SK-N-SH (cell line): Measurements from ENCODE around the gene GRM8. TPM values are rescaled to one million over a fixed set of nuclear protein-coding genes. Genes with fewer than 3 reads are reported as not detected.

ENCODE experiments used
- CTCF ChIA-PET: fragments of 300-600, 350-600 bp; formaldehyde crosslinking; extraction: SDS; loops from one replicate; lab custom pipeline; 2021; lab: Yijun Ruan, JAX
- POLR2A ChIA-PET: fragments of 350-600 bp; sonication (Branson Sonifier 250); formaldehyde crosslinking; extraction: SDS; loops from one replicate; lab custom pipeline; 2020; ENCODE audit warnings: antibody characterized with exemption, inconsistent platforms; lab: Yijun Ruan, JAX
- DNase-seq: peaks from one replicate; pipeline ENCODE4 v3.0.0; 2012
- H2AFZ ChIP-seq: fragments of 200-600 bp; sonication (generic); 2 replicates; pipeline ENCODE4 v1.8.1; 2016; ENCODE audit warnings: antibody characterized with exemption, mild to moderate bottlenecking, low read depth
- H3F3A ChIP-seq: fragments of 200-600 bp; sonication (generic); replicated peaks from 2 replicates; pipeline ENCODE3; 2016; ENCODE audit warnings: antibody characterized with exemption, mild to moderate bottlenecking; ENCODE audit not compliant: insufficient read depth
- H3K27ac ChIP-seq, 2 experiments: fragments of 200-500 bp in 1 of 2; fragments of 200-600 bp in 1 of 2; sonication (Bioruptor generic) in 1 of 2; sonication (generic), shearing (Covaris generic) in 1 of 2; 2 replicates each; pipeline versions ENCODE4 v1.5.1 to v1.6.1; 2014 to 2016; ENCODE audit warnings: low read depth in 2 of 2, inconsistent platforms in 1 of 2, low read length in 1 of 2, mild to moderate bottlenecking in 1 of 2, mixed read lengths in 1 of 2
- H3K27me3 ChIP-seq: fragments of 200-600 bp; sonication (generic), shearing (Covaris generic); 2 replicates; pipeline ENCODE4 v1.6.1; 2016; ENCODE audit warnings: mixed run types; ENCODE audit not compliant: insufficient read depth
- H3K36me3 ChIP-seq, 2 experiments: fragments of 200-500 bp in 1 of 2; fragments of 200-600 bp in 1 of 2; sonication (Bioruptor generic) in 1 of 2; sonication (generic) in 1 of 2; replicated peaks in 1 of 2; 2 replicates each; pipeline versions ENCODE3 to v1.5.1; 2014 to 2016; ENCODE audit warnings: low read length in 1 of 2, mild to moderate bottlenecking in 1 of 2; ENCODE audit not compliant: insufficient read depth in 2 of 2, control insufficient read depth in 1 of 2
- H3K4me1 ChIP-seq, 2 experiments: fragments of 200-500 bp in 1 of 2; fragments of 200-600 bp in 1 of 2; sonication (Bioruptor generic) in 1 of 2; sonication (generic), shearing (Covaris generic) in 1 of 2; 2 replicates each; pipeline versions ENCODE4 v1.5.1 to v1.6.1; 2014 to 2016; ENCODE audit warnings: low read depth in 1 of 2, low read length in 1 of 2, mixed run types in 1 of 2; ENCODE audit not compliant: insufficient read depth in 2 of 2, control insufficient read depth in 1 of 2
- H3K4me2 ChIP-seq: fragments of 200-600 bp; sonication (generic), shearing (Covaris generic); 2 replicates; pipeline ENCODE4 v1.6.1; 2017; ENCODE audit warnings: mixed run types
- H3K4me3 ChIP-seq, 2 experiments: fragments of 200-500 bp in 1 of 2; fragments of 200-600 bp in 1 of 2; sonication (Bioruptor generic) in 1 of 2; sonication (generic), shearing (Covaris generic) in 1 of 2; 2 replicates each; pipeline versions ENCODE4 v1.5.1 to v1.8.1; 2014 to 2016; ENCODE audit warnings: low read depth in 2 of 2, inconsistent platforms in 1 of 2, low read length in 1 of 2, mild to moderate bottlenecking in 1 of 2, mixed read lengths in 1 of 2, moderate library complexity in 1 of 2
- H3K79me2 ChIP-seq: fragments of 200-600 bp; sonication (generic); 2 replicates; pipeline ENCODE4 v1.8.1; 2017; ENCODE audit warnings: mild to moderate bottlenecking; ENCODE audit not compliant: insufficient read depth
- H3K9ac ChIP-seq: fragments of 200-600 bp; sonication (generic); 2 replicates; pipeline ENCODE4 v1.6.1; 2017; ENCODE audit warnings: mixed run types
- H3K9me2 ChIP-seq: fragments of 200-600 bp; sonication (generic); 2 replicates; pipeline ENCODE4 v1.6.1; 2017; ENCODE audit warnings: mixed run types
- H3K9me3 ChIP-seq: fragments of 200-600 bp; sonication (generic); 2 replicates; pipeline ENCODE4 v1.6.1; 2017; ENCODE audit warnings: mixed run types, mild to moderate bottlenecking, moderate library complexity
- H4K20me1 ChIP-seq: fragments of 200-600 bp; sonication (generic); 2 replicates; pipeline ENCODE4 v1.6.1; 2017; ENCODE audit warnings: mild to moderate bottlenecking, mixed run types; ENCODE audit not compliant: insufficient read depth
- CHD2 ChIP-seq: fragments of 150-350 bp; IDR thresholded peaks from 2 replicates; pipeline ENCODE4 v1.6.1; 2018; ENCODE audit warnings: low read length; ENCODE audit not compliant: partially characterized antibody
- ELF1 ChIP-seq: IDR thresholded peaks from 2 replicates; pipeline ENCODE4 v1.4.0; 2012
- FOXJ3 ChIP-seq: sonication (generic); formaldehyde crosslinking; IDR thresholded peaks from 2 replicates; pipeline ENCODE4 v1.5.1; 2020; ENCODE audit warnings: mild to moderate bottlenecking, missing genetic modification reagents
- FOXM1 ChIP-seq: IDR thresholded peaks from 2 replicates; pipeline ENCODE4 v1.4.0; 2012; ENCODE audit warnings: low read depth, mild to moderate bottlenecking
- GABPA ChIP-seq: IDR thresholded peaks from 2 replicates; pipeline ENCODE4 v1.4.0; 2012; ENCODE audit warnings: low read depth, mild to moderate bottlenecking
- GATA2 ChIP-seq: sonication (generic); formaldehyde crosslinking; IDR thresholded peaks from 2 replicates; pipeline ENCODE4 v1.5.0; 2020; ENCODE audit warnings: mild to moderate bottlenecking, missing genetic modification reagents
- MEF2A ChIP-seq: IDR thresholded peaks from 2 replicates; pipeline ENCODE4 v1.4.0; 2012; ENCODE audit warnings: low read depth, borderline replicate concordance
- NFIC ChIP-seq: IDR thresholded peaks from 2 replicates; pipeline ENCODE4 v1.4.0; 2012; ENCODE audit warnings: borderline replicate concordance
- NRF1 ChIP-seq: IDR thresholded peaks from 2 replicates; pipeline ENCODE4 v1.6.1; 2012; ENCODE audit warnings: low read depth, mild to moderate bottlenecking, low read length
- POLR2AphosphoS5 ChIP-seq: IDR thresholded peaks from 2 replicates; pipeline ENCODE4 v1.6.1; 2012; ENCODE audit warnings: low read depth, low read length
- RCOR1 ChIP-seq: fragments of 150-350 bp; IDR thresholded peaks from 2 replicates; pipeline ENCODE4 v1.6.1; 2017; ENCODE audit warnings: antibody characterized with exemption, low read length
- RFX5 ChIP-seq: IDR thresholded peaks from 2 replicates; pipeline ENCODE4 v1.6.1; 2012; ENCODE audit warnings: mild to moderate bottlenecking, improper control_type of control experiment, low read length
- RXRA ChIP-seq: IDR thresholded peaks from 2 replicates; pipeline ENCODE4 v1.4.0; 2012; ENCODE audit warnings: low read depth, mild to moderate bottlenecking, borderline replicate concordance
- SMC3 ChIP-seq: IDR thresholded peaks from 2 replicates; pipeline ENCODE4 v1.6.1; 2012; ENCODE audit warnings: low read depth, low read length, improper control_type of control experiment
- TAF1 ChIP-seq: IDR thresholded peaks from 2 replicates; pipeline ENCODE4 v1.6.1; 2012; ENCODE audit warnings: low read depth, mild to moderate bottlenecking, low read length, moderate library complexity, borderline replicate concordance
- TCF12 ChIP-seq: IDR thresholded peaks from 2 replicates; pipeline ENCODE4 v1.4.0; 2012
- TEAD4 ChIP-seq: IDR thresholded peaks from 2 replicates; pipeline ENCODE4 v1.4.0; 2012; ENCODE audit warnings: mild to moderate bottlenecking, borderline replicate concordance; ENCODE audit not compliant: insufficient read depth
- YY1 ChIP-seq: IDR thresholded peaks from 2 replicates; pipeline ENCODE4 v1.4.0; 2012; ENCODE audit warnings: low read depth, mild to moderate bottlenecking
- WGBS: methylation state at CpG from one replicate; pipeline ENCODE4 v1.1.6; 2017; ENCODE audit warnings: low lambda C conversion rate; 5-methylcytosine and 5-hydroxymethylcytosine counted together
- polyA plus RNA-seq, 3 experiments: library from polyadenylated mRNA; depleted of rRNA; stranded (reverse); fragments of >200 nt; gene quantifications; 2 replicates each; pipeline ENCODE4 v1.2.3, GENCODE V29; 2012
- TF ChIP-seq, protein P1 (sequence below): IDR thresholded peaks from 2 replicates; pipeline ENCODE4; 2012
- TF ChIP-seq, protein P2 (sequence below): fragments of 150-350 bp; IDR thresholded peaks from 2 replicates; pipeline ENCODE4 v1.6.1; 2016; ENCODE audit warnings: mild to moderate bottlenecking, low read depth, low read length
- TF ChIP-seq, protein P3 (sequence below): fragments of 150-350 bp; IDR thresholded peaks from 2 replicates; pipeline ENCODE4 v1.6.1; 2017; ENCODE audit warnings: antibody characterized with exemption, low read length, low read depth, borderline replicate concordance
- TF ChIP-seq, protein P4 (sequence below): IDR thresholded peaks from 2 replicates; pipeline ENCODE4 v1.4.0; 2012; ENCODE audit warnings: low read depth

GRM8 gene
- polyA plus RNA-seq, 1 of the 3 experiments (the other 2 are of a cell fraction): 0.10 TPM

DNA sequence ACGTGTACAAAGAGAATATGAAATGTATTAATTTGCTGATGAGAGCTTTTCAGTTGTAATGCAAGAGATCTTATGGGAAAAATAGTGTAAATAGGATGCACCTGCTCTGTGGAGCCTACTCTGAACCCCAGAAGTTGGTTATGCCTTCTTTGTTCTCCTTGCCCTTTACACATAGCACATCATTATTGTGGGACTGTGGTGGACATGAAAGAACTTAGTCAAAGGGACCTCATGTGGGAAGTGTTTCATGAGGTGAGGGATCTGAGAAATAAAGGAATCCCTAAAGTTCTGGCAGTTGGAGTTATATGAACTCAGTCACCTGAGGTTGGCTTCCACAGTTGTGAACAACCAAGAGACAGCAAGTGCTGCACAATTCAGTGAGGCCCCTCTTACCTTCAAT, 66.1 kb downstream of the GRM8 start:
- Histone ChIP-seq H3K4me1 (no peaks in the 10 kb centered on the region; a peak in 1 of 4 replicates), H4K20me1 (no peaks in the 10 kb centered on the region), H3K9me2 (no peaks in the 10 kb centered on the region), H3K79me2 (no peaks in the 10 kb centered on the region), H2AFZ (no peak overlapping the region), H3K9ac (no peak overlapping the region), H3K9me3 (no peaks in the 10 kb centered on the region), H3F3A (no peaks in the 10 kb centered on the region), H3K4me2 (no peak overlapping the region), H3K36me3 (no peaks in the 10 kb centered on the region)
- CTCF ChIA-PET: no interaction called here
- WGBS: 0% methylated on average over 1 of the region's 1 CpG
- DNase-seq: no peak
- no peak for TF ChIP-seq TEAD4
- TF ChIP-seq, protein P1, sequence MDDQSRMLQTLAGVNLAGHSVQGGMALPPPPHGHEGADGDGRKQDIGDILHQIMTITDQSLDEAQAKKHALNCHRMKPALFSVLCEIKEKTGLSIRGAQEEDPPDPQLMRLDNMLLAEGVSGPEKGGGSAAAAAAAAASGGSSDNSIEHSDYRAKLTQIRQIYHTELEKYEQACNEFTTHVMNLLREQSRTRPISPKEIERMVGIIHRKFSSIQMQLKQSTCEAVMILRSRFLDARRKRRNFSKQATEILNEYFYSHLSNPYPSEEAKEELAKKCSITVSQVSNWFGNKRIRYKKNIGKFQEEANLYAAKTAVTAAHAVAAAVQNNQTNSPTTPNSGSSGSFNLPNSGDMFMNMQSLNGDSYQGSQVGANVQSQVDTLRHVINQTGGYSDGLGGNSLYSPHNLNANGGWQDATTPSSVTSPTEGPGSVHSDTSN: no peak
- TF ChIP-seq, protein P2, sequence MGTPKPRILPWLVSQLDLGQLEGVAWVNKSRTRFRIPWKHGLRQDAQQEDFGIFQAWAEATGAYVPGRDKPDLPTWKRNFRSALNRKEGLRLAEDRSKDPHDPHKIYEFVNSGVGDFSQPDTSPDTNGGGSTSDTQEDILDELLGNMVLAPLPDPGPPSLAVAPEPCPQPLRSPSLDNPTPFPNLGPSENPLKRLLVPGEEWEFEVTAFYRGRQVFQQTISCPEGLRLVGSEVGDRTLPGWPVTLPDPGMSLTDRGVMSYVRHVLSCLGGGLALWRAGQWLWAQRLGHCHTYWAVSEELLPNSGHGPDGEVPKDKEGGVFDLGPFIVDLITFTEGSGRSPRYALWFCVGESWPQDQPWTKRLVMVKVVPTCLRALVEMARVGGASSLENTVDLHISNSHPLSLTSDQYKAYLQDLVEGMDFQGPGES: no peak
- TF ChIP-seq, protein P3, sequence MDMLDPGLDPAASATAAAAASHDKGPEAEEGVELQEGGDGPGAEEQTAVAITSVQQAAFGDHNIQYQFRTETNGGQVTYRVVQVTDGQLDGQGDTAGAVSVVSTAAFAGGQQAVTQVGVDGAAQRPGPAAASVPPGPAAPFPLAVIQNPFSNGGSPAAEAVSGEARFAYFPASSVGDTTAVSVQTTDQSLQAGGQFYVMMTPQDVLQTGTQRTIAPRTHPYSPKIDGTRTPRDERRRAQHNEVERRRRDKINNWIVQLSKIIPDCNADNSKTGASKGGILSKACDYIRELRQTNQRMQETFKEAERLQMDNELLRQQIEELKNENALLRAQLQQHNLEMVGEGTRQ: no peak
- TF ChIP-seq FOXM1: no peak
- TF ChIP-seq YY1: no peak
- no peak for TF ChIP-seq RCOR1
- no peak for TF ChIP-seq MEF2A
- TF ChIP-seq RFX5: no peak
- TF ChIP-seq TCF12: no peak
- TF ChIP-seq FOXJ3 (CRISPR knock-in tag): no peak
- no peak for TF ChIP-seq SMC3
- no peak for TF ChIP-seq CHD2
- TF ChIP-seq, all 33 proteins: peak for 0
- Histone ChIP-seq H3K4me3 (no peak overlapping the region), H3K27me3 (no peaks in the 10 kb centered on the region), H3K27ac (no peak overlapping the region)
- POLR2A ChIA-PET: no interaction called here

DNA sequence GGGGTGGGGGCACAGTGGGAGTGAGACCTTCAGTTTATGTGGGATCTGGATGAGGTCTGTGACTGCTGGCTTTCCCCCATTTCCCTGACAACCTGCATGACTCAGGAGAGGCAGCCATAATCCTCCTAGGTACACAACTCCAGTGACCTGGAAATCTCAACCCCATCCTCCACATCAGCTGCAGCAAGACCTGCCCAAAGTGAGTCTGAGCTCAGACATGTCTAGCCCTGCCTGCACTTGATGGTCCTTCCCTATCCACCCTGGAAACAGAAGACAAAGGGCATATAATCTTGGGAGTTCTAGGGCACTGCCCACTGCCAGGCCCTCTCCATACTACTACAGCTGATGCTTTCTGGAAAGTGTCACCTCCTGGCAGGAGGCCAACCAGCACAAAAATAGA, 75.6 kb downstream of the GRM8 start:
- no peaks in the 10 kb centered on the region for H3K36me3 ChIP-seq
- H3F3A ChIP-seq: no peaks in the 10 kb centered on the region
- TF ChIP-seq TAF1 (no peak), CHD2 (no peak), NRF1 (no peak), GATA2 (CRISPR knock-in tag) (no peak), POLR2AphosphoS5 (no peak), RXRA (no peak), GABPA (no peak), SMC3 (no peak), YY1 (no peak), FOXM1 (no peak), NFIC (no peak), RCOR1 (no peak), ELF1 (no peak)
- TF ChIP-seq, protein P1: no peak
- TF ChIP-seq, protein P4, sequence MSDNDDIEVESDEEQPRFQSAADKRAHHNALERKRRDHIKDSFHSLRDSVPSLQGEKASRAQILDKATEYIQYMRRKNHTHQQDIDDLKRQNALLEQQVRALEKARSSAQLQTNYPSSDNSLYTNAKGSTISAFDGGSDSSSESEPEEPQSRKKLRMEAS: no peak
- TF ChIP-seq, protein P2: no peak

More for the DNA sequence above, 75.6 kb downstream of the GRM8 start:
- no peak overlapping the region for H3K27ac ChIP-seq
- no peaks in the 10 kb centered on the region for H3K9me3 ChIP-seq
- H3K9me2 ChIP-seq: no peaks in the 10 kb centered on the region
- H2AFZ ChIP-seq: no peak overlapping the region
- H3K9ac ChIP-seq: no peak overlapping the region
- ChIA-PET POLR2A (no interaction called here), CTCF (interaction anchor here (1.6 kb wide), 1 partner anchor 12 kb away, joined by 3 read pairs; no protein-coding TSS in a partner anchor)
- H3K4me1 ChIP-seq: no peaks in the 10 kb centered on the region
- no peak for DNase-seq
- H3K4me2 ChIP-seq: no peak overlapping the region
- H4K20me1 ChIP-seq: no peaks in the 10 kb centered on the region
- no peaks in the 10 kb centered on the region for H3K27me3 ChIP-seq
- no peaks in the 10 kb centered on the region for H3K79me2 ChIP-seq
- no peak overlapping the region for H3K4me3 ChIP-seq
